Natural killer cell (primary cell): ENCODE measurements around the gene LCN1. TPM values are rescaled to one million over a fixed set of nuclear protein-coding genes. Genes with fewer than 3 reads are reported as not detected.

ENCODE experiments used
- ATAC-seq, 3 donors: fragments of 150-1000 bp in 2 of 3; fragments of 200-7000 bp in 1 of 3; cut with Tn5 transposase; 1 replicate in 1 of 3; 2 replicates in 2 of 3; pipeline ENCODE4 v1.10.0; 2021; ENCODE audit warnings: mild to moderate bottlenecking in 2 of 3, moderate library complexity in 2 of 3
- DNase-seq, 2 donors: peaks; one replicate each; pipeline versions ENCODE4 v3.0.0 to v3.0.0-alpha.2; 2013 to 2021; ENCODE audit warnings: mixed read lengths in 1 of 2
- H3K27ac ChIP-seq: one replicate; pipeline ENCODE4 v1.5.1; 2013; ENCODE audit warnings: mild to moderate bottlenecking, low read length
- H3K27me3 ChIP-seq: one replicate; pipeline ENCODE4 v1.6.1; 2013; ENCODE audit warnings: low read length; ENCODE audit not compliant: control insufficient read depth, insufficient read depth
- H3K36me3 ChIP-seq: one replicate; pipeline ENCODE4 v1.6.1; 2013; ENCODE audit warnings: low read length; ENCODE audit not compliant: control insufficient read depth, insufficient read depth
- H3K4me1 ChIP-seq: one replicate; pipeline ENCODE4 v1.6.1; 2013; ENCODE audit warnings: low read length; ENCODE audit not compliant: control insufficient read depth, insufficient read depth
- H3K4me3 ChIP-seq: one replicate; pipeline ENCODE4 v1.5.1; 2013; ENCODE audit warnings: low read length
- H3K9me3 ChIP-seq: one replicate; pipeline ENCODE4 v1.6.1; 2013; ENCODE audit warnings: low read length; ENCODE audit not compliant: control insufficient read depth, insufficient read depth
- H3K27ac Mint-ChIP-seq, 2 donors: one replicate each; pipeline ENCODE4 v1.8.0; 2022; ENCODE audit warnings: mild to moderate bottlenecking in 2 of 2, mixed read lengths in 2 of 2, moderate library complexity in 1 of 2
- H3K27me3 Mint-ChIP-seq, 2 donors: one replicate each; pipeline ENCODE4 v1.8.0; 2022; ENCODE audit warnings: low read depth in 2 of 2, mixed read lengths in 2 of 2
- H3K36me3 Mint-ChIP-seq: one replicate; pipeline ENCODE4 v1.8.0; 2022; ENCODE audit warnings: mixed read lengths
- H3K4me1 Mint-ChIP-seq, 2 donors: one replicate each; pipeline ENCODE4 v1.8.0; 2022; ENCODE audit warnings: mixed read lengths in 2 of 2
- H3K4me3 Mint-ChIP-seq: one replicate; pipeline ENCODE4 v1.8.0; 2022; ENCODE audit warnings: mild to moderate bottlenecking, moderate library complexity, mixed read lengths
- H3K9me3 Mint-ChIP-seq, 2 donors: one replicate each; pipeline ENCODE4 v1.8.0; 2022; ENCODE audit warnings: mixed read lengths in 2 of 2
- CTCF ChIP-seq: fragments of 200-600 bp; IDR thresholded peaks from one replicate; pipeline ENCODE4 v1.8.0; 2022; ENCODE audit warnings: antibody characterized with exemption
- WGBS: methylation state at CpG from one replicate; pipeline ENCODE4 v1.1.7; 2013; ENCODE audit warnings: missing lambda C conversion rate; ENCODE audit not compliant: insufficient coverage; 5-methylcytosine and 5-hydroxymethylcytosine counted together
- intact Hi-C: fragments of 100-400 bp; cut with micrococcal nuclease; formaldehyde crosslinking; loops from one replicate; pipeline ENCODE4 v1.14.2; 2022
- total RNA-seq, 4 donors: library from RNA; stranded (reverse); fragments of 120-200 nt in 1 of 4; gene quantifications; one replicate each; pipeline versions ENCODE4 v1.2.3 to v1.2.4, GENCODE V29; 2013 to 2022

LCN1 gene
- total RNA-seq, 3 donors from 2014 or later (not counting 1 experiment from before 2014, with no cell fraction given): not detected

DNA sequence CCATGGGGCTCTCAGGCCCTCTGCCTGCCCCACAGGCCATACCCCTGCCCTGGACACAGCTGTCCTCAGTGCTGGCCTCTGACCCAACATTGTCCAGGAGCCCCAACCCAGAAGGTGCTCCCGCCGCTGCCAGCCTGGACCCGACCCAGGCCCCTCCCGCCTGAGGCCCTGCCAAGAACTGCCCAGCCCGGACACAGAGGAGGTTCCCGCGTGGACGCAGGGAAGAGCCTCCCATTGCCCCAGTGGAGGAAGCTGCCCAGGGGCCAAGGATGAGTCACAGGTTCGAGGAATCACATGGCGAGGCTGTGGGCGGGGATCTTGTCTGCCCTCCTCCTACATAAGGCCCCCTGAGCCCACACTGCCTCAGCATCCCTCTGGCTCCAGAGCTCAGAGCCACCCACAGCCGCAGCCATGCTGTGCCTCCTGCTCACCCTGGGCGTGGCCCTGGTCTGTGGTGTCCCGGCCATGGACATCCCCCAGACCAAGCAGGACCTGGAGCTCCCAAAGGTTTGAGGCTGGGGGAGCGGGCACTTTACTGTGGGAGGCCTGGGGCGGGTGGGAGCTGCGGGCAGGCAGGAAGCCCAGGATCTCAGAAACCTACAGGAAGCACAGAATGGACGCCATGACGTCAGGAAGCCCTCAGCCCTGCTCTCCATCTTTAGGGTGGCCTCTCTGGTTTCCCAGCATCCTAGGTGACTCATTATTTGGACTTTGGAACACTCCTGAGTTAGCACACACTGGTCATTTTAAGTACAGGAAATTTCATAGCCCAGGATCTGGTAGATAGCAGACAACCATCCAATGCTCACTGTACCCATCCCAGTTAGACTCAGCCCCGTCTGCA lies 40.4 kb downstream of the LCN1 start, which contains the start of gene PAEP:
Gene PAEP, plus strand, starts transcription at position 366 of the 844 bp plus-strand sequence.
- no peak for TF ChIP-seq CTCF
- Histone ChIP-seq H3K9me3 (no peaks in the 10 kb centered on the region), H3K27ac (no peak within 1 kb of the TSS), H3K27me3 (no peaks in the 10 kb centered on the region), H3K4me1 (no peaks in the 10 kb centered on the region), H3K4me3 (no peak within 1 kb of the TSS), H3K36me3 (no peaks in the 10 kb centered on the region)
- Mint-ChIP-seq H3K27ac (no peak within 1 kb of the TSS), H3K36me3 (no peaks in the 10 kb centered on the region), H3K9me3 (no peaks in the 10 kb centered on the region), H3K27me3 (peaks cover 11 to 12% of the 10 kb centered on the region in 2 donors), H3K4me1 (peaks cover 0 to 4% of the 10 kb centered on the region in 2 donors), H3K4me3 (no peak within 1 kb of the TSS)
- ATAC-seq (no peak), DNase-seq (no peak)
- 89% methylated on average over 20 of the region's 20 CpGs for WGBS
- intact Hi-C loops: no loop called here

GRCh38 chr9:135562235-135562745 lies 41.0 kb downstream of the LCN1 start:
- H3K36me3 Mint-ChIP-seq: no peaks in the 10 kb centered on the region
- Histone ChIP-seq H3K36me3 (no peaks in the 10 kb centered on the region), H3K9me3 (no peaks in the 10 kb centered on the region), H3K4me3 (no peak overlapping the region), H3K27ac (no peak overlapping the region), H3K4me1 (no peaks in the 10 kb centered on the region), H3K27me3 (no peaks in the 10 kb centered on the region)
- no peak for TF ChIP-seq CTCF
- H3K9me3 Mint-ChIP-seq: no peaks in the 10 kb centered on the region
- intact Hi-C loops: no loop called here
- 87% methylated on average over 17 of the region's 17 CpGs for WGBS
- no peak overlapping the region for H3K27ac Mint-ChIP-seq
- H3K4me1 Mint-ChIP-seq: peaks cover 0 to 4% of the 10 kb centered on the region in 2 donors
- peaks cover 12 to 18% of the 10 kb centered on the region in 2 donors for H3K27me3 Mint-ChIP-seq
- ATAC-seq: no peak
- DNase-seq: no peak
- no peak overlapping the region for H3K4me3 Mint-ChIP-seq

GRCh38 chr9:135563039-135563476 lies 41.8 kb downstream of the LCN1 start:
- Mint-ChIP-seq H3K9me3 (no peaks in the 10 kb centered on the region), H3K27ac (no peak overlapping the region), H3K36me3 (no peaks in the 10 kb centered on the region), H3K27me3 (peaks cover 12 to 18% of the 10 kb centered on the region in 2 donors), H3K4me1 (peaks cover 0 to 4% of the 10 kb centered on the region in 2 donors), H3K4me3 (no peak overlapping the region)
- H3K4me1 ChIP-seq: no peaks in the 10 kb centered on the region
- no peaks in the 10 kb centered on the region for H3K9me3 ChIP-seq
- DNase-seq (no peak), ATAC-seq (no peak)
- no peak for TF ChIP-seq CTCF
- H3K27ac ChIP-seq: no peak overlapping the region
- no peaks in the 10 kb centered on the region for H3K27me3 ChIP-seq
- H3K4me3 ChIP-seq: no peak overlapping the region
- H3K36me3 ChIP-seq: no peaks in the 10 kb centered on the region
- WGBS: 67% methylated on average over 1 of the region's 1 CpG
- intact Hi-C loops: no loop called here
